ENCODE results near the gene DLGAP4.
"Not testable (repeated sequence)": the region's sequence is repeated elsewhere in the genome, so short reads cannot be mapped to it uniquely, and the experiment has no call there.

DLGAP4 gene

GRCh38 chr20:36519012-36519719, 213.0 kb downstream of the DLGAP4 start:
- intact Hi-C loops (cut with DNase I; ENCODE audit: low total_unique reads): no loop called here
- no peak for TF ChIP-seq CTCF (IDR thresholded peaks at IDR 0.05)
- Histone ChIP-seq H3K36me3 (peaks cover 15 to 52% (median 46%) of the 10 kb centered on the region in 3 donors), H3K27ac (no peak overlapping the region), H3K4me3 (no peak overlapping the region), H3K27me3 (no peaks in the 10 kb centered on the region), H3K9me3 (no peaks in the 10 kb centered on the region), H3K4me1 (peaks cover 0 to 66% (median 26%) of the 10 kb centered on the region in 4 donors)
- DNase-seq: no peak

- H3K9me3 ChIP-seq: no peaks in the 10 kb centered on the region
- H3K36me3 ChIP-seq: peaks cover 22 to 55% (median 51%) of the 10 kb centered on the region in 3 donors
- H3K27me3 ChIP-seq: no peaks in the 10 kb centered on the region
- peaks cover 0 to 69% (median 26%) of the 10 kb centered on the region in 4 donors for H3K4me1 ChIP-seq
- H3K27ac ChIP-seq: peak overlapping the region; percentile 5 to 55
- TF ChIP-seq CTCF (IDR thresholded peaks at IDR 0.05): no peak
- DNase-seq: no peak
- H3K4me3 ChIP-seq: no peak overlapping the region
- intact Hi-C loops (cut with DNase I; ENCODE audit: low total_unique reads): no loop called here
Measured at GRCh38 chr20:36519944-36520343, 213.8 kb downstream of the DLGAP4 start.

- no peak for TF ChIP-seq CTCF (IDR thresholded peaks at IDR 0.05)
- intact Hi-C loops (cut with DNase I; ENCODE audit: low total_unique reads): no loop called here
- Histone ChIP-seq H3K27me3 (no peaks in the 10 kb centered on the region), H3K9me3 (no peaks in the 10 kb centered on the region), H3K27ac (peak overlapping the region; percentile 5 to 55), H3K4me1 (peaks cover 0 to 56% (median 20%) of the 10 kb centered on the region in 4 donors), H3K36me3 (peaks cover 34 to 71% (median 67%) of the 10 kb centered on the region in 3 donors), H3K4me3 (no peak overlapping the region)
- DNase-seq: no peak
Measured at GRCh38 chr20:36521526-36521925, 215.4 kb downstream of the DLGAP4 start.

- H3K4me1 ChIP-seq: peaks cover 0 to 48% (median 16%) of the 10 kb centered on the region in 4 donors
- H3K27ac ChIP-seq: peak overlapping the region; percentile 19 to 55
Measured at GRCh38 chr20:36522412-36522811, 216.3 kb downstream of the DLGAP4 start.

GRCh38 chr20:36523341-36523740, 217.2 kb downstream of the DLGAP4 start:
- H3K4me1 ChIP-seq: peaks cover 0 to 48% (median 16%) of the 10 kb centered on the region in 4 donors
- no peaks in the 10 kb centered on the region for H3K27me3 ChIP-seq
- H3K27ac ChIP-seq: peak overlapping the region; percentile 19 to 55
- DNase-seq: no peak
- no peak overlapping the region for H3K4me3 ChIP-seq
- peaks cover 45 to 83% (median 77%) of the 10 kb centered on the region in 3 donors for H3K36me3 ChIP-seq
- TF ChIP-seq CTCF (IDR thresholded peaks at IDR 0.05): no peak
- H3K9me3 ChIP-seq: no peaks in the 10 kb centered on the region
- intact Hi-C loops (cut with DNase I; ENCODE audit: low total_unique reads): no loop called here

More at GRCh38 chr20:36522412-36522811, 216.3 kb downstream of the DLGAP4 start:
- H3K27me3 ChIP-seq; intact Hi-C loops (cut with DNase I; ENCODE audit: low total_unique reads); H3K4me3 ChIP-seq; H3K9me3 ChIP-seq: not testable (repeated sequence)
- H3K36me3 ChIP-seq: peaks cover 42 to 80% (median 75%) of the 10 kb centered on the region in 3 donors
- peak in 1 of 2 donors; percentile 25 for DNase-seq

- Histone ChIP-seq H3K27ac (peak overlapping the region; percentile 1 to 49), H3K9me3 (no peaks in the 10 kb centered on the region), H3K27me3 (no peaks in the 10 kb centered on the region), H3K4me1 (peaks cover 0 to 36% (median 13%) of the 10 kb centered on the region in 4 donors), H3K36me3 (peaks cover 45 to 69% (median 67%) of the 10 kb centered on the region in 3 donors), H3K4me3 (no peak overlapping the region)
- TF ChIP-seq CTCF (IDR thresholded peaks at IDR 0.05): no peak
- peak in 1 of 2 donors; percentile 60 for DNase-seq
- intact Hi-C loops (cut with DNase I; ENCODE audit: low total_unique reads): no loop called here
Measured at GRCh38 chr20:36525620-36526365, 219.7 kb downstream of the DLGAP4 start.

Measured in tibial artery (tissue), 4 donors.